ENCODE measurements around the gene HENMT1. TPM values are rescaled to one million over a fixed set of nuclear protein-coding genes. Genes with fewer than 3 reads are reported as not detected.
A peak's percentile ranks its signal among the peaks of the same experiment; 100 is the strongest.

Gene HENMT1
- total and polyA plus RNA-seq, 9 of the 15 experiments (the other 6 are each of a cell fraction or from before 2014, with no cell fraction given), result not detected

DNA sequence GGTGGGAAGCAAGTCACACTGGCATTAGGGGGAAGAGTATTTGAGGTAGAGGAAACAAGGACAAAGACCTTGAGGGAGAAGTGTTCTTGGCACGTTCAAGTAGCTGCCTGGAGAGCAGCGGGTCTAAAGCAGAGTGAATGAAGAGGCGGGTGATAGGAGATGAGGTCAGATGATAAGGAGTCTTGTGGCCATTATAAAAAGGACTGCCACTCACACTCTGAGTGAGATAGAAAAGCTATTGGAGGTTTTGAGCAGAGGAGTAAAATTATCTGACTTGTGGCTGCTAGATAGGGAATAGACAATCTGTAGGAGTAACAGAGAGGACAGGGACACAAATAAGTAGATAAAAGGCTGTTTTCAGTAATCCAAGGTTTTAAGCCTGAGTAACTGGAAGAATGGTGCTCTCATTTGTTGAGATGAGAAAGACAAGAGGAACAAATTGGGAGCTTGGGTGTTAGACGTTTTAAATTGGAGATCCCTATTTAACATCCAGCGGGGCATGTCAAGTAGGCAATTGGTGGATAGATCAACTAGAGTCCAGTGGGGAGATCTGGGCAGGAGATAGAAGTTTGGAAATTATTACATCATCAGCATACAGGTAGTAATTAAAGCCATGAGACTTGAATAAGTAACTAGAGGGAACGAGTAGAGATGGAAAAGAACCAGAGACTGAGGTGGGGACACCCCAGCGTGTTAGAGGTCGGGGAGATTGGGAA, 43.7 kb downstream of the HENMT1 start (continued):
- TF ChIP-seq, protein P1, sequence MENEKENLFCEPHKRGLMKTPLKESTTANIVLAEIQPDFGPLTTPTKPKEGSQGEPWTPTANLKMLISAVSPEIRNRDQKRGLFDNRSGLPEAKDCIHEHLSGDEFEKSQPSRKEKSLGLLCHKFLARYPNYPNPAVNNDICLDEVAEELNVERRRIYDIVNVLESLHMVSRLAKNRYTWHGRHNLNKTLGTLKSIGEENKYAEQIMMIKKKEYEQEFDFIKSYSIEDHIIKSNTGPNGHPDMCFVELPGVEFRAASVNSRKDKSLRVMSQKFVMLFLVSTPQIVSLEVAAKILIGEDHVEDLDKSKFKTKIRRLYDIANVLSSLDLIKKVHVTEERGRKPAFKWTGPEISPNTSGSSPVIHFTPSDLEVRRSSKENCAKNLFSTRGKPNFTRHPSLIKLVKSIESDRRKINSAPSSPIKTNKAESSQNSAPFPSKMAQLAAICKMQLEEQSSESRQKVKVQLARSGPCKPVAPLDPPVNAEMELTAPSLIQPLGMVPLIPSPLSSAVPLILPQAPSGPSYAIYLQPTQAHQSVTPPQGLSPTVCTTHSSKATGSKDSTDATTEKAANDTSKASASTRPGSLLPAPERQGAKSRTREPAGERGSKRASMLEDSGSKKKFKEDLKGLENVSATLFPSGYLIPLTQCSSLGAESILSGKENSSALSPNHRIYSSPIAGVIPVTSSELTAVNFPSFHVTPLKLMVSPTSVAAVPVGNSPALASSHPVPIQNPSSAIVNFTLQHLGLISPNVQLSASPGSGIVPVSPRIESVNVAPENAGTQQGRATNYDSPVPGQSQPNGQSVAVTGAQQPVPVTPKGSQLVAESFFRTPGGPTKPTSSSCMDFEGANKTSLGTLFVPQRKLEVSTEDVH (IDR thresholded peaks at IDR 0.05; ENCODE audit: low read depth, partially characterized antibody), result no peak
- TF ChIP-seq ZNF79 (CRISPR knock-in tag; IDR thresholded peaks at IDR 0.05; ENCODE audit: low read depth) (no peak), RAD21 (CRISPR knock-in tag; conservative IDR thresholded peaks at IDR 0.05 in 1 of 2, IDR thresholded peaks at IDR 0.05 in 1 of 2) (0 out of 4 replicates have a peak, but pooled peaks of 1 of the 2 experiments have one; percentile 10), PTTG1 (tag; IDR thresholded peaks at IDR 0.05; ENCODE audit: low read depth) (no peak), TBL1XR1 (IDR thresholded peaks at IDR 0.05; ENCODE audit: low read length in 2 of 2) (peak in 1 of 2 experiments; percentile 64; a peak in 1 of 4 replicates), FOXJ2 (tag; IDR thresholded peaks at IDR 0.05) (0 out of 2 replicates have a peak, but pooled peaks have one; percentile 39), ZNF586 (CRISPR knock-in tag; conservative IDR thresholded peaks at IDR 0.05) (no peak), NCOR1 (IDR thresholded peaks at IDR 0.05) (peak; percentile 32; the same call in 1 of the 2 replicates), HEY1 (CRISPR knock-in tag; IDR thresholded peaks at IDR 0.05; ENCODE audit: borderline replicate concordance) (peak; percentile 84; the same call in 1 of the 2 replicates), KDM1A (IDR thresholded peaks at IDR 0.05) (peak; percentile 70 to 75), CHD2 (IDR thresholded peaks at IDR 0.05; ENCODE audit: low read depth, low read length) (no peak), NELFE (IDR thresholded peaks at IDR 0.05; ENCODE audit: insufficient read depth, insufficient read length) (no peak)
- TF ChIP-seq, protein P2, sequence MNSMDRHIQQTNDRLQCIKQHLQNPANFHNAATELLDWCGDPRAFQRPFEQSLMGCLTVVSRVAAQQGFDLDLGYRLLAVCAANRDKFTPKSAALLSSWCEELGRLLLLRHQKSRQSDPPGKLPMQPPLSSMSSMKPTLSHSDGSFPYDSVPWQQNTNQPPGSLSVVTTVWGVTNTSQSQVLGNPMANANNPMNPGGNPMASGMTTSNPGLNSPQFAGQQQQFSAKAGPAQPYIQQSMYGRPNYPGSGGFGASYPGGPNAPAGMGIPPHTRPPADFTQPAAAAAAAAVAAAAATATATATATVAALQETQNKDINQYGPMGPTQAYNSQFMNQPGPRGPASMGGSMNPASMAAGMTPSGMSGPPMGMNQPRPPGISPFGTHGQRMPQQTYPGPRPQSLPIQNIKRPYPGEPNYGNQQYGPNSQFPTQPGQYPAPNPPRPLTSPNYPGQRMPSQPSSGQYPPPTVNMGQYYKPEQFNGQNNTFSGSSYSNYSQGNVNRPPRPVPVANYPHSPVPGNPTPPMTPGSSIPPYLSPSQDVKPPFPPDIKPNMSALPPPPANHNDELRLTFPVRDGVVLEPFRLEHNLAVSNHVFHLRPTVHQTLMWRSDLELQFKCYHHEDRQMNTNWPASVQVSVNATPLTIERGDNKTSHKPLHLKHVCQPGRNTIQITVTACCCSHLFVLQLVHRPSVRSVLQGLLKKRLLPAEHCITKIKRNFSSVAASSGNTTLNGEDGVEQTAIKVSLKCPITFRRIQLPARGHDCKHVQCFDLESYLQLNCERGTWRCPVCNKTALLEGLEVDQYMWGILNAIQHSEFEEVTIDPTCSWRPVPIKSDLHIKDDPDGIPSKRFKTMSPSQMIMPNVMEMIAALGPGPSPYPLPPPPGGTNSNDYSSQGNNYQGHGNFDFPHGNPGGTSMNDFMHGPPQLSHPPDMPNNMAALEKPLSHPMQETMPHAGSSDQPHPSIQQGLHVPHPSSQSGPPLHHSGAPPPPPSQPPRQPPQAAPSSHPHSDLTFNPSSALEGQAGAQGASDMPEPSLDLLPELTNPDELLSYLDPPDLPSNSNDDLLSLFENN (IDR thresholded peaks at IDR 0.05; ENCODE audit: low read depth in 2 of 2, low read length in 2 of 2), result no peak
- TF ChIP-seq, protein P3, sequence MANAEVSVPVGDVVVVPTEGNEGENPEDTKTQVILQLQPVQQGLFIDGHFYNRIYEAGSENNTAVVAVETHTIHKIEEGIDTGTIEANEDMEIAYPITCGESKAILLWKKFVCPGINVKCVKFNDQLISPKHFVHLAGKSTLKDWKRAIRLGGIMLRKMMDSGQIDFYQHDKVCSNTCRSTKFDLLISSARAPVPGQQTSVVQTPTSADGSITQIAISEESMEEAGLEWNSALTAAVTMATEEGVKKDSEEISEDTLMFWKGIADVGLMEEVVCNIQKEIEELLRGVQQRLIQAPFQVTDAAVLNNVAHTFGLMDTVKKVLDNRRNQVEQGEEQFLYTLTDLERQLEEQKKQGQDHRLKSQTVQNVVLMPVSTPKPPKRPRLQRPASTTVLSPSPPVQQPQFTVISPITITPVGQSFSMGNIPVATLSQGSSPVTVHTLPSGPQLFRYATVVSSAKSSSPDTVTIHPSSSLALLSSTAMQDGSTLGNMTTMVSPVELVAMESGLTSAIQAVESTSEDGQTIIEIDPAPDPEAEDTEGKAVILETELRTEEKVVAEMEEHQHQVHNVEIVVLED (CRISPR knock-in tag; IDR thresholded peaks at IDR 0.05), result no peak
- TF ChIP-seq, protein P4, sequence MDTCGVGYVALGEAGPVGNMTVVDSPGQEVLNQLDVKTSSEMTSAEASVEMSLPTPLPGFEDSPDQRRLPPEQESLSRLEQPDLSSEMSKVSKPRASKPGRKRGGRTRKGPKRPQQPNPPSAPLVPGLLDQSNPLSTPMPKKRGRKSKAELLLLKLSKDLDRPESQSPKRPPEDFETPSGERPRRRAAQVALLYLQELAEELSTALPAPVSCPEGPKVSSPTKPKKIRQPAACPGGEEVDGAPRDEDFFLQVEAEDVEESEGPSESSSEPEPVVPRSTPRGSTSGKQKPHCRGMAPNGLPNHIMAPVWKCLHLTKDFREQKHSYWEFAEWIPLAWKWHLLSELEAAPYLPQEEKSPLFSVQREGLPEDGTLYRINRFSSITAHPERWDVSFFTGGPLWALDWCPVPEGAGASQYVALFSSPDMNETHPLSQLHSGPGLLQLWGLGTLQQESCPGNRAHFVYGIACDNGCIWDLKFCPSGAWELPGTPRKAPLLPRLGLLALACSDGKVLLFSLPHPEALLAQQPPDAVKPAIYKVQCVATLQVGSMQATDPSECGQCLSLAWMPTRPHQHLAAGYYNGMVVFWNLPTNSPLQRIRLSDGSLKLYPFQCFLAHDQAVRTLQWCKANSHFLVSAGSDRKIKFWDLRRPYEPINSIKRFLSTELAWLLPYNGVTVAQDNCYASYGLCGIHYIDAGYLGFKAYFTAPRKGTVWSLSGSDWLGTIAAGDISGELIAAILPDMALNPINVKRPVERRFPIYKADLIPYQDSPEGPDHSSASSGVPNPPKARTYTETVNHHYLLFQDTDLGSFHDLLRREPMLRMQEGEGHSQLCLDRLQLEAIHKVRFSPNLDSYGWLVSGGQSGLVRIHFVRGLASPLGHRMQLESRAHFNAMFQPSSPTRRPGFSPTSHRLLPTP (IDR thresholded peaks at IDR 0.05; ENCODE audit: borderline replicate concordance, extremely low read depth, insufficient read length), result no peak
